HG03469 (cell line): Measurements from ENCODE around the gene STOML1.
"Not testable (repeated sequence)": the region's sequence is repeated elsewhere in the genome, so short reads cannot be mapped to it uniquely, and the experiment has no call there.

Source experiments
- ATAC-seq: cut with Tn5 transposase; IDR thresholded peaks from one replicate; pipeline ENCODE4 v1.9.1; 2021; ENCODE audit warnings: mild to moderate bottlenecking, moderate library complexity, moderate number of reproducible peaks; ENCODE audit not compliant: unreplicated experiment

Gene STOML1

DNA sequence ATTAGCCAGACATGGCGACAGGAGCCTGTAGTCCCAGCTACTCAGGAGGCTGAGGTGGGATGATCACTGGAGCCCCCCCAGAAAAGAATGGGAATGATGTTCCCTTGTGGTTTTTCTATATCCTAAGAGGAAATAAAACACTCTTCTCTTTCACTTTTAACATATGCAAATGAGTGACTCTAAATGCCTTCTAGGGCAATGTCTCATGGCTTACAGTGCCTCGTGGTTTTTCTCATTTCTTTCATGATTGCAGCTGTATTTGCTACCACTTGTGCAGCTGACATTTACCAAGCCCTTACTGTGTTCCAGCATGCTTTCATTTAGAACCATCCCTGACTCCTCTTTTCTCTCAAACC lies 26.4 kb downstream of the STOML1 start:
- ATAC-seq, result peak; percentile 54

DNA sequence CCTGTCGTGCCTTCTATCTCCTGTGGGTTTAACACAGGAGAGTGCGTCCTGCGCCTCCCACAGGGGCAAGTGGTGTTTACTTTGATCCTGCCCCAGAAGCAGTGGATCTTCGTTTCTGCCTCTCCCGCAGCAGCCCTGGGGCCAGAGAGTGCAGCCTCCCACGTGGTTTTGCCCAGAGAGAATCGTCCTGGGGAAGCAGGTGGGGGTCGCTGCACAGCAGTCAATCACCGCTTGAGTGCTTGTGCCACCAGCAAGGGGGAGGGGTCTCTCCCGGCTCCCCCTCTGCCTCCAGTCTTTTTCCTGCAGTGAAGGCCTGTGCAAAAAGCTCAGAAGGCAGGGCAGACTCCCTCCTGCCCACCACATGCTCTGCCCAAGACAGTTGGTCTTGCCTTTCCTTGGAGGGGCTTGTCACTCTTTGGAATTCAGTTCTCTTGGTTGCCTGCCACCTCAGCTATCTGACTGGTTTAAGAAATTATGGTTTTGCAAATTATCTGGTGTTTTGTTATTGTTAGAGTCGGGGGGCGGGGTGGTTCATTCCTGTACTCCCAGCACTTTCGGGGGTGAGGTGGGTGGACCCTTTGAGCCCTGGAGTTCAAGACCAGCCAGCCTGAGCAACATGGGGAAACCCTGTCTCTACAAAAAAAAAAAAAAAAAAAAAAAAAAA lies 26.9 kb downstream of the STOML1 start:
- ATAC-seq, result no peak

DNA sequence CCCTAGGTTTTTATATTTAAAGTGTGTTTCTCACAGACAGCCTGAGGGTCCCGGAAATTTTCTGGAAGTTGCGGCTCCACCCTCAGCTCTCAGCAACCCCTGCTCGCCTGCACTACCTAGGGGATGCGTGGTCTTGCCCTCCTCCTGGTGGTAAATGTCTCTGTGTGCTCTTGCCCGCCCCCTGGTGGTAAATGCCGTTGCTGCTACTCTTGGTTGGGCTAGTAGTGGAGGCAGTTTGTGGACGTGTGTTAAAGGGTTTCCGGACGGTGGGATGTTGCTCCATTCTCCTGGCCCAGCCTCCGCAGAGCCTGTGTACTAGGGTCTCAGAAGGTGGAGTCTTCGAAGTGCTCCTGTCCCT lies 27.4 kb downstream of the STOML1 start:
- ATAC-seq, result no peak

DNA sequence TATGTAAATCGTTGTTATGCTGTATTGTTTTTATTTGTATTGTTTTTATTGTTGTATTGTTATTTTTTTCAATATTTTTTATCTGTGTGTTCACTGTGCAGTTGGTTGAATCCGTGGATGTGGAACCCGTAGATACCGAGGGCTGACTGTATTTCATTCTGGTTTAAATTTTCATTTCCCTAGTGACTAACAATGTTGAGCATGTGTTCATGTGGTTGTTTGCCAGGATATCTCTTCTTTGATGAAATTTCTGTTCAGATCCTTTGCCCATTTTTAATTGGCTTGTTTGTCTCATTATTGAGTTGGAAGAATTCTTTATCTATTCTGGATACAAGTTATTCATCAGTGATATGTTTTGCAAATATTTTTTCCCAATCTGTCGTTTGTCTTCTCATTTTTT lies 29.7 kb downstream of the STOML1 start:
- no peak for ATAC-seq

DNA sequence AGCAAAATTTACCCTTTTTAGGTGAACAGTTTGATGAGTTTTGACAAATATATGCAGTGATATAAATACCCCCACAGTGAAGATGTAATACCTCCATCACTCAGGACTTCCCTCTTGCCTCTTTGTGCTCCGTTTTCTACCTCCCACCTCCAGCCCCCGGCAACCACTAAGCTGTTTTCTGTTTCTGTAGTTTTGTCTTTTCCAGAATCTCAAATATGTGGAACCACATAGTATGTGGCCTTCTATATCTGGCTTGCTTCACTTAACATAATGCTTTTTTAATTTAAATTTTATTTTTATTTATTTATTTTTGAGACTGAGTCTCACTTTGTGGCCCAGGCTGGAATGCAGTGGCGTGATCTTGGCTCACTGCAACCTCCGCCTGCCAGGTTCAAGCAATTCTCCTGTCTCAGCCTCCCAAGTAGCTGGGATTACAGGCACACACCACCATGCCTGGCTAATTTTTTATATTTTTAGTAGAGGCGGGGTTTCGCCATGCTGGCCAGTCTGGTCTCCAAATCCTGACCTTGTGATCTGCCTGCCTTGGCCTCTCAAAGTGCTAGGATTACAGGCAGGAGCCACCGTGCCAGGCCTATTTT lies 31.5 kb downstream of the STOML1 start:
- not testable (repeated sequence) for ATAC-seq

DNA sequence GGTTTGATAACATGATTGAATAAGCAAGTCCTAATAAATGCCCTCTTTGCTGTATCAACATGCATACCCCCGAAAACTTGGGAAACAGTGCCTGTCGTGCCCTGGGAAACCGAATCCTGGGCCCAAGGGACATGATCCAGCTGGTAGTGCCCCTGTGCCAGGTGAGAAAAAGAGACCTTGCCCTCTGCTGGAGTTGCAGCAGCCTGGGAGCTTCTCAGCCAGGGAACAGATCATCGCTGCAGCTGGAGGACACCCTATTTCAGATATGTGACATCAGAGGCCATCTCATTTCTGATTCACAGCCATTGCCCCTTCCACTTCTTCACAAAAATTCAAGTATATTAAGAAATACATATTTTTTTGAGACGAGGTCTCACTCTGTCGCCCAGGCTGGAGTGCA lies 32.3 kb downstream of the STOML1 start:
- ATAC-seq, result no peak

DNA sequence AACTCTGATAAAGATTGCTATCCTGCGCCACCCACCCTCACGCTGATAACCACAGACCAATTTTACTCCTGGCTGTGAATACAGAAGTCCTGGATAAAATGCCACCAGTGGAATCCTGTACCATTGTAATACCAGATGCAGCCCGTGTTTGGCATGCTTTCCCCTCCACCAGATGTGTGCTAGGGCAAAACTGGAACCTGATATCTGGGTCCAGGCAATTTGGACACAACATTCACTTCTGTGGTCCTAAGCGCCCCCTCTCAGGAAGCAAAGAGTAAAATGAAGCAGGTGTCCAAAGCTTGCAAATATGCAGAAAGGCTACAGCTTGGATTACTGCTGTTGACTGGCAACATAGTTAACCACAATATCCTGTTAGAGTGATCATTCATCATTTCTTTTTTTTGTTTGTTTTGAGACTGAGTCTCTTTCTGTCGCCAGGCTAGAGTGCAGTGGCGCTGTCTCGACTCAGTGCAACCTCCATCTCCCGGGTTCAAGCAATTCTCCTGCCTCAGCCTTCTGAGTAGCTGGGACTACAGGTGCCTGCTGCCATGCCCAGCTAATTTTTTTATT lies 33.0 kb downstream of the STOML1 start:
- ATAC-seq, result no peak

DNA sequence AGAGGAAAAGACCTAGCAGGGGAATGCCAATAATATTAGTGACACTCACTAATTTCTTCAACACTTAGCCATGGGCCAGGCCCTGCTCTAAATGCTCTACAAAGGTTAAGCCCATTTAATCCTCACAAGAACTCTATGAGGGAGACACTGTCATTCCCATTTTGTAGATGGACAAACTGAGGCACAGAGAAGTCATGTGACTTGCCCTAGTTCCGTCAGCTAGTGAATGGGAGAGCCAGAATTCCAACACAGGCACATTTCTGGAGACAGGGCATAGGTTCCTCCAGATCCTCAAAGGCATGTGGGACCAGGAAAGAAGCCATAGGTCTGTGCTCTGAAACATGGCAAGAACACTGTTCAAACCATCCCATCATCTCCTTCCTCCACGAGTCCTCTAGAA lies 34.3 kb downstream of the STOML1 start:
- ATAC-seq, result no peak

DNA sequence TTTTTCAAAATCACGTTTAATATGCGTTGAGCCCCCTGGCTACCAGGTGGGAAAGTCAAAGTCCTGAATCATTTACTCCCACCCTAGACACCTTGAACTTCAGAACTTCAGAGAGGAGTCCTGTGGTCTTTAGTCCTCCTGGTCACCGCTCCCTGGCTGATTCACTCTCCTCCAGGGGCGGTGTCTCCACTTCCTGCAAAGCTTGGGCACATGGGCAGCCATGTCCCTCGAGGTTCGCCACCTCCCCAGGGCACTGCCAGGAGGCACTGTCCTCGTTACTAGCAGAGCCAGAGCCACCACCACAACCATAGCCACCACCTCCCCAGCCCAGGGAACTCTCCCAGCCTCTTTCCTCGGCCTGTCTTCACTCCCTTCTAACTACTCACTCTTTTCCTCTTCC lies 34.8 kb downstream of the STOML1 start:
- ATAC-seq, result no peak

DNA sequence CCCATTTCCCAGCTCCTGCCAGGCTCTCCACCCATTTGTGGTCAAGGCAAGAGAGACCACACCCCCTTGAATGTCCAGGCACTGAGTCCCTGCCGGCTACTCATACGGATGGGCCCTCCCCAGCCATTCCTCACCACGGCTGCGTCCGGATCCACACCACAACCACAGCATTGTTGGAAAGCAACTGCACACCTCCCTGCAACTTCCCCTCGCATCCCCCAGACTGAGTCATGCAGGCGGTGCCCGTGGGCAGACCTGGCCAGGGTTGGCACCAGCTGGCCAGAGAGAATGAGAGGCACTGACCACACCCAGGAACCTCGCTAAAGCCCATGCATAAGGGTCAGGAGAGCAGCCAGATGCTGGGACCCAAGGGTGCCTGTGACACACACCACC lies 35.4 kb downstream of the STOML1 start:
- ATAC-seq, result no peak

DNA sequence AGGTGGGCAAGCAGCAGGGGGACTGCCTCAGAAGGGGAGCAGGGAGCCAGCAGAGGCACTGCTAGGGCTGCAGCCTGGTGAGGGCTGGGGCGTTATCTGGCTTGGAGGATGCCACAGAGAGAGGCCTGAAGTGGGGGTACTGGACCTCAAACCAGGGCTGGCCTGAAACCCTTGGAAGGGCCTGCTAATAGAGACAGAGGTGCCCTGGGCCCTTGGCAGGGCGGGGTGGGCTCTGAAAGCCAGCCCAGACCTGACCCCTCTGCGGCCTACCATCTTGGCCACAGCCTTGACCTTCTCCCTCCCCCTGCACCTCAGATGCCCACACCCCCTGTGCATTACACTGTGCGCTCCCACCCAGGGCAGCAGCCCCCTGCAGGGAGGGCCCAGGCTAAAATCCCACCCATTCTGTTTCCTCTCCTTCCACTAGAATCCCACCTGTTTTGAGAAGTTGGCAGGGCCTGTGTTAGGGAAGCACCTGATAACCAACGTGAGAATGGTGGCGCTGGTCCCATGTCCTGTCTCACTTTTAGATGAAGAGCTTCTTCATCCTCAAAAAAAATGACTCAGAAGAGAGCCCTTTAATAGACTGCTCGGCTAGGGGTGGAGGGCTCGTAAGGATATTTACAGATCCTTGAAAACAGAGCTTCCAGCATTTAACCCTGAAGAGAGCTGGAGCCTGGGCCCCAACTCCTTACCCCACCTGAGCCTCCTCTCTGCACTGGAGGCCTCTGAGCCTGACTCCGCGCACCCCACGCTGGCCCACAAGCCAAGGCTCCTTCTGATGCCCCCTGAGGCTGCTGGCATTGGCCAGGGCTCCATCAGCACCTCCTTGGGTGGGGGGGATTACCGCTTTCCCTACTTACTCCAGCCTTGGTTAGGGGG lies 36.0 kb downstream of the STOML1 start:
- ATAC-seq, result no peak

DNA sequence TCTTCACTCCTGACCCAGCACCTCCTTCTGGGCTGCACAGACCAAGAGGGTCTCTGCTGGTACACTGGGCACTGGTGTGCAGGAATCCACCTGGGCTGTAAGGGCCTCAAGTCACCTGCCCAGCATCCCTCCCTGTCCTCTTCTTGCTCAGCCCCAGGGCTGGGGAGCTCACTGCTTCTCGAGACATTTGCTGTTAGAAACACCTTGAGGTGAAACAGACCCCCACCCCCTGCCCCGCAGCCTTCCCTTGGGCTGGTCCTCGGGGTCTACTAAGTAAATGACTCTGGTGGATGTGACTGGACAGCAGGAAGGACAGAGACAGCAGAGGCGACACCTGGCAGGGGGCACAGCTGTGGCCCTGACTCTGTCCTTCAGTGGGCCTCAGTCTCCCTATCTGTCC lies 36.8 kb downstream of the STOML1 start:
- no peak for ATAC-seq

DNA sequence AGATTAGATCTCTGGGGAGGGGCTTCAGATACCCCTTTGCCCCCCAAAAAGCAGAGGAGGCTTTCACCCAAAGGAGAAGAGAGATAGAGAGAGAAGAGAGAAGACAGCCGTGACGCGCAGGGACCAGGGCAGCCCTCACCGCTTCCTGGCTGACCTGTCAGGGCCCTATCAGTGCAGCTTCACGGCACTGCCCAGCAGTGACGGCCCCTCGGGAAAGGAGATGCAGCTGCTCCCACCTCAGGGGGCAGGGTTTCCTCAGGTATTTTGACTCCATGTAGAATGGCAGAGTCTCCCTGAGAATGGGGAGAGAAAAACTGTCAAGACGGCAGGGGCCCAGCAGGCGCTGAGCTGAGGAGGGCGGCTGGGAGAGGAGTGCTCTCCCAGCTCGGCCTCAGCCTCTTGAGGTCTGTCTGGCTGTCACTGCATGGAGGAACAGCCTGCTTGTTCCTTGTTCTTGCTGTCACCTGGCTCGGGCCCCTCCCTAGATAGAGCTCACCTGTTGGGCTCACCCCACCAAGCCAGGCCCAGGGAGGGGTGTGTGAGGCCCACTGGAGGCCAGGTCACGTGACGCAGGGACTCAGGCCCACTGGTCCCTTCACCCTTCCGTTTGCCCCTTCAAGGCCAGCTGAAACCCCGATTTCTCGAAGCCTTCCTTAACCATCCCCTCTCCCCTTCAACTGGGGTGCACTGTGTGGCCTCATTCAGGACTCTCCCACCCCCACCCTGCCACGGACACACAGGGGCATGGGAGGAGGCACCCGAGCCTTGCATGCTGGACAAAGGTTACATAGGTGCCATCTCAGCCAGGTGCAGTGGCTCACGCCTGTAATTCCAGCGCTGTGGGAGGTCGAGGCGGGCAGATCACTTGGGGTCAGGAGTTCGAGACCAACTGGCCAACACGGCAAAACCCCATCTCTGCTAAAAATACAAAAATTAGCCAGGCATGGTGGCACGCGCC lies 37.6 kb downstream of the STOML1 start:
- ATAC-seq, result no peak

DNA sequence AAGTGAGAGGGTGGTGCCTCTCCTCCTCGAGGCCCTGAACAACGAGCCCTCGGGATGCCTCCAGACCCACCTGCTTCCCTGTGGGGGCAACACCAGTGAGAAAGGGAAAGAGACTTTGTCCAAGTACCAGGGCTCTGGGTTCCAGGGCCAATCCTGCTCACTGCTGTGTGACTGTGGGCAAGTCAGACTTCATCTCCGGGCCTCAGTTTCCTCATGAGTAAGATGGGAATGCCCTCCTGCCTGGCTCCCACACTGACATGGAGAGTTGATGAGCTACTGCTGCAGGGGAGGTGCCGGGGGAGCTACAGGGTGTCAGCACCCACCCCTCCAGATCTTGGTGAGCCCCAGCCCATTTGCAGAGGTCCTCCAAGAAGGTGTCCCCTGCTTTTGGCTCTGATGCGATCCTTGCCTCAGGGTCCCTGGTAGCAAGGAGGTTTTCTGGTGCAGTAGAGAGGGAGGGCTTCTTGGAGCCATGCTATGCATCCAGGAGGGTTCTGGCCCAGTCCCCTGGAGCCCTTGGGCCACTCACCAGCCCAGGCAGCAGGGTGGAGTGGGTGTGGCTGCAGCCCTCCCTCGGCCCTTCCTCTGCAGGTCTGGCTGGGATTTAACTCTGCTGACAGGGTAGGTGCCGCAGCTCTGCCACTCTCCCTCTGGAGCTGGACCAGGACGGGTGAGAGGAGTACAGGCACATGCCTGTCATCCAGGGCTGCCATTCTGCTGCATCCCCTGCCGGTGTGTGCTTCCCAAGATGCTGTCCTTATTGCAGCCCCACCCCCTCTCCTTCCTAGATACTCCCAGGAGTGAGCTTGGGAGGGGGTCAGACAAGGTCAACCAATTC lies 39.0 kb downstream of the STOML1 start:
- ATAC-seq, result no peak

DNA sequence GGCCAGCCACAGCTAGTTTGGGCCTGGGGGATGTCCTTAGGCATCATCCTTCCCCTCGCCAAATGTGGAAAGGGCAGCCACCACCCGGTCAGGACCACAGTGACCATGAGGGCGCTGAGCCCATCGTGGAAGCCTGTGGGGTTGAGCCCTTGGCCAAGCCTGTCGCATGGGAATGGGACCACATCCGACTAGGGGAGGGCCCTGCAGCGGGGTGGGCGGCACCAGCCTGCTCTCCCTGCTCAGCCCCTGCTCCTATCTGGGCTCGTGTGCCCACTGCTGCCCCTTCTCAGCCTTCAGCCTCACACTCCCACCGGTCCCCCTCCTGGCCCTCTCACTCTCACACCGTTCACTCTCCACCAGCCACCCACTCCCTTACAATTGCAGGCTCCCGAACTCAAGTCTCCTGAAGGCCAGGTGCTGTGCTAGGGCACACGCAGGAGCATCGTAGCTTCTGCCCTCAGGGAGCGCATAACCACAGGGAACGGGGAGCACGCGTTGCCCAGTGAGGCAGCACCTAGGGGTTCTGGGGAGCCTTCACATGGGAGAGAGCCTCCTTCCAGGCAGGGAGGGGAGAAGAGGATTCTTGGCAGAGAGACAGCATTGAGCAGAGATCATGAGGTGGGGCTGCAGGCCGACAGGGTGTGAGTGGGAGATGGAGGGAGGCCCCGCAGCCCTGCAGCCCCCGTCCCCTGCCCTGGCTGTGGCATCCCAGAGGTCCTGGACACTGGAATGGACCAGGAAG lies 39.8 kb downstream of the STOML1 start:
- ATAC-seq, result no peak

DNA sequence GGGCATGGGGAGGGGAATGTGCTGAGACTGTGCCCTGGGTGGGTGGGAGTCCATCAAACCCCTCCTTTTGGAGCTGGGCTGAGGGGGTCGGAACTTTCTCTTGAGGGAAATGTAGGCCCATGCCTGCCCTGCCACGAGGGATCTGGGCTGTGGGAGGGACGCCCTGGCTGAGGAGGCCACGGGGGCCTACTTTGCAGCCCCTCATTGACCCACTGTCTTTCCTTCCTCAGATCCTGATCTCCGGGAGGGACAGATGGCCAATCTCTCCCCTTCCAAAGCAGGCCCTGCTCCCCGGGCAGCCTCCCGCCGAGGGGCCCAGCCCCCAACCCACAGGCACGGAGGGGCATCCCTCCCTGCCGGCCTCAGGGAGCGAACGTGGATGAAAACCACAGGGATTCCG lies 40.5 kb downstream of the STOML1 start:
- ATAC-seq, result no peak

DNA sequence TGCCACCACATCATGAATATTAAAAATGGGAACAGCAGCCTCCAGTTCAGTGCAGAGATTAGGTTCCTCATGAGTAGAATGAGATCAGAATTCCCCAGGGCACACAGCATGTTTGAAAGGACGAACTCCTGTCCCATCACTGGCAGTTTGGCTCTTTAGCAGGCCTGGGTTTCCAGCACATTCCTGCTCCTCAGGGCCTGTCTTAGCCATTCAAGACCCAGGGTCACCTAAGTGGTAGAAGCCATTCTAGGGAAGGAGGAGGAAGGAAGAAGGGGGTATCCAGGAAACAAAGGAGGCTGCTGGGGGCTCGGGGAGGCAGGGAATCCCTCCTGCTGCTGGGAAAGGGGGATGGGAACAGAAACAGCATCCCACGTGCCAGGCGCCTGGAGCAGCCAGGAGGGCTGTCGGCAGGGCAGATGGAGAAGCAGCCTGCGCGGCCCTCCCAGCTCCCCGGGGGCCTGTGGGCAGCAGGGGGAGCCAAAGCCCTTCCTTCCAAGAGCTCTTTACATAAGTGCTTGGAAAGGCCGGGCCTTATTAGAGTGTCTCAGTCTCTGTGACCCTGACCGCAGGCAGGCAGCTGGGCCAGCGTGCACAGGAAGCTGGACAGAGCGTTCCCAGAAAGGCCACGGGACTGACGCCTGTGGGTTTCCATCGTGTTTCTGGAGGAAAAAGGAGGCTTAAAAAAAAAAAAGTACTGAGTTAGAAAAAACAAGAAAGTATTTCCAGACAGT lies 41.1 kb downstream of the STOML1 start:
- no peak for ATAC-seq

DNA sequence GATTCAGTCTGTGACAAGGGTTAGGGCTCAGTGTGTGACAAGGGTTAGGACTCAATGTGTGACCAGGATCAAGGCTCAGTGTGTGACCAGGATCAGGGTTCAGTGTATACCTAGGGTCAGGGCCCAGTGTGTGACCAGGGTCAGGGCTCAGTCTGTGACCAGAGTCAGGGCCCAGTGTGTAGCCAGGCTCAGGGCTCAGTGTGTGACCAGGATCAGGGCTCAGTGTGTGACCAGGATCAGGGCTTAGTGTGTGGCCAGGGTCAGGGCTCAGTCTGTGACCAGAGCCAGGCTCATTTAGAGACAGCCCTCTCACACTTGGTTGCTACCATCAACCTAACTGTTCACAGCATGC lies 41.6 kb downstream of the STOML1 start:
- no peak for ATAC-seq

DNA sequence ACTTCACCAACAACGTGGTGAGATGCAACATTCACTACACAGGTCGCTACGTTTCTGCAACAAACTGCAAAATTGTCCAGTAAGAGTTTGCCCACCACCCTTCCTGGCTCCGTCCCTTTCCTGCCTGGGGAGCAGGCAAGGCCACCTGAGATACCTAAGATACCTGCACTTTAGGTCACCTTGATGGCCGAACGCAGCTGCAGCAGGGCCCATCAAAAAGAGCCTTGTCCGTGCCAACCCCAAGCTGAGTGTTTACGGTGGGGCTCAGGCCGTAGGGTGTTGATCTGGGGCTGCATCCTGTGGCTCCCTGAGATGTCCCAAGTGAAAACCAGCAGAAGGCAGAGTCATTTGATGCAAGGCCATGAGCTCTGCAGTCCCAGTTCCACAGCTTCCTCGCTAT lies 42.6 kb downstream of the STOML1 start:
- ATAC-seq, result no peak
